Activated CD8-positive, alpha-beta memory T cell treated with anti-CD3 and anti-CD28 coated beads, Interleukin-2, amount 50 U/mL, for 24 hours (primary cell): ENCODE data around the gene H2AZ2.
"Not testable (repeated sequence)": the region's sequence is repeated elsewhere in the genome, so short reads cannot be mapped to it uniquely, and the experiment has no call there.

Source experiments
- DNase-seq: peaks from one replicate; pipeline ENCODE4 v3.0.0-alpha.2; 2020; ENCODE audit errors: extremely low read depth

Gene H2AZ2

DNA sequence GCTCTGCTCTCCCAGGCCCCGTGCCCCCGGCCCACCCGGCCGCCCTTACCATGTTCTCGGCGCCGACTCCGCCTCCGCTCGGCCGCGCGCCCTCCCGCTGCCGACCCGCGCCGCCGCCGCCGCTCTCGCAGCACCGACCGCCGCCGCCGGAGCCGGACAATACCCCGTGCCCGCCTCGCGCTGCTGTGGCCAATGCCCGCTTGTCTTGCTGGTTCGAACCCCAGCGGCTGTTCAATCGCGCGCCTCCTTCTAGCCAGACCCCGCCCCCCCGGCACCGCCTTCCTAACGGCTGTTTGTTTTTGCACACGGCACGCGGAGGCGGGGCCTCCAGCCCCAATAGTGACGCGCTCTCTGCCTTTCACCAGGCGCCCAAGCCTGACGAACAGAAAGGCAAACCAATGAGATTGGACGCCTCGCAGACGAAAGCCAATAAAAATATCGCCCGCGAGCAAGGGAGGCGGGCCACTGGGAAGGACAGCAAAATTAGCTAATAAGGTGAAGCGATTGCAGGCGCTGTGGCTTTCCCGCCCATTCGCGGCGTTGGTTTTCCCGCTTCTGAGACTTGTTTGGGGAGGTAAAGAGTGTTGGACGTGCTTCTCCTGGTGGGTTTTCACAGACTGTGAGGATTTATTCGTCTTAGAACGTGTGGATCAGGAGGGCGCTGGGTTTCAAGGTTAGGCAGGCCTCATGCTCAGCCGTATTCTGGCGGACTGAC lies at the start of gene H2AZ2:
TSS of gene H2AZ2 (minus strand) at position 168 of the 715 bp plus-strand sequence. CDS start at position 52, 116 bp downstream.
- DNase-seq, result peak; percentile 100

DNA sequence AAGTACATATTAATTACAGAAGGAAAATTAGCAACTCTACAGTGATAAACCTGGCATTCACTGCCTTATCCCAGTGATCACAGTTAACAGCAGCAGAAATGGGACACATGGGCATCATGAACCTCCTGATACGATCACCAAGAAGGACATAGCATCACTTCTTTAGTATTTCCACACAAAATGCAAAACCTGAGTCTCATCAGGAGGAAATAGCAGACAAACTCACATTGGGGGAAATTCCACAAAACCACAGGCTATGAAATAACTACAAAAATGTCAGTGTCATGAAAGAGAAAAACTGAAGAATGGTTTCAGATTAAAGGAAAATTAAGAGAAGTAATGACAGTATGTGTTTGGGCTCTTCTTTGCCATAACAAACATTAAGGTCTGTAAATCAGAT lies 49.4 kb upstream of the H2AZ2 start:
- no peak for DNase-seq

DNA sequence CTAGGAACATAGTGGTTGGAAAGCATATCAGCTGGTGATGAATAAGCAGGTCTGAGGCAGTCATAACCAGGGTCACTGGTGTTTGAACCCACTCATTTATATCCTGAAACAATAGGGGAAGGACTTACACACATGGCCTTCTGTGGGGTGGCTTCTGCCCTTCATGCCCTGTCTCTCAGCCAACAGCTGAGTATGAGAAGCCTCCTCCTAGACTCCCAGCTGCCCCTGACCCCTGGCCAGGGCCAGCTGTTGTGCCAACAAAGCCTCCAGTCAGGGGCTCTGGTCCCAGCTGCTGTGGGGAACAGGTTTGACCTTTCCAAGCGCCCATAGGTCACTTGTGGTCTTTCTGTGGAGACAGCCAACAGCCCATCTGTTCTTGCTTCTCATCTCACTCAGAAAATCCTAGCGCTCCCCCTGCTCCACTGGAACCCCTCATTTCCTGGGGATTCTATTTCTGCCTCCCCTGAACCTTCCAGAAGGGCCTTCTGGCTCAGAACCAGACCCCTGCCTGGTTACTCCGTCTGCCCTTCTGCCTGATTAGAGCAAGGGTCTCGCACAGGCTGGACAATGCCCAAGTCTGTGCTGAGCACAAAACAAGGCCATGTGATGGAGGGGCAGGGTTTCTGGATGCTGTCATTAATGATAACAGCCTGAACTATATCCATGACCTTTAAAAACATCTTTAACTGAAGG lies 47.1 kb upstream of the H2AZ2 start:
- no peak for DNase-seq

DNA sequence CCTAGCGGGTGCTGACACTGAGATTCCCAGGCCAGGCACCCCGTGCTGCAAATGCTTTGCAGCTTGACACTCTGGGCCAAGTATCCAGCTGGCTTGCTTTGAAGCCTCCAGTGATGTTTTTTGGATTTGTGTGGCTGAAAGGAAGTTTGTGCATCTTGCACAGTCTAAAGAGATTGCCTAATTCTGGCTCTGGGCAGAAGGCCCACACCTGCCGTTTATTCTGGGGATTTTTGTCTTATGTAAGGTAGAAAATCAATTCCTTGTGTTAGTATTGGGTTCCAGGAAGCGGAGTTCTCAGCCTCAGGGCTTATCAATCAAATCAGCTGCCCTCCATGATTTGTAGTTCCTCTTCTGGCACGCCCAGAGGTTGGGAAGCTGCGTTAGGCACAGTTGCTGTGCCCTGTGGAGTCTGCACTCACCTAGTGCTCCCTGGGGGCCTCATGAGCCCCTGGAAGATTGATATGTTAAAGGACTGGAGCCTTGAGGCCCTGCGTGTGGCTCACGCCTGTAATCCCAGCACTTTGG lies 45.9 kb upstream of the H2AZ2 start:
- DNase-seq, result no peak

DNA sequence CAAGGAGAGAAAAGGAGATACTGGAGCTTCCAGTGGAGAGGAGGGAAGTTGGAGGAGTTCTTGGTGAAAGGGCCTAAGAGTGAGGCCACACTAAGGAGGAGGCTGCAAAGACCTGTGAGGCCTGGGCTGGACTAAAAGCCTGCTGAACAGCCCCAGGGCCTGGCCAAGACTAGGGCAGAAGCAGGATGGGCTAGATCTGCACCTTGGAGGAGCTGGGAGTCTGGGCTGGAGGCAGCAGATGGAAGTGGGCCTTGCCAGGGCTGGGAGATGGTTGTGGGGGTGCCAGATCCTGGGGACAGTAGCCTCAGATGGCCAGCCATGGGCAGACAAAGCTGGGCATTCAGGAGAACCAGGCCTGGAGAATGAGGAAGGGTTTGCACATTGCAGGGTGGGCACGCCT lies 43.9 kb upstream of the H2AZ2 start:
- no peak for DNase-seq

DNA sequence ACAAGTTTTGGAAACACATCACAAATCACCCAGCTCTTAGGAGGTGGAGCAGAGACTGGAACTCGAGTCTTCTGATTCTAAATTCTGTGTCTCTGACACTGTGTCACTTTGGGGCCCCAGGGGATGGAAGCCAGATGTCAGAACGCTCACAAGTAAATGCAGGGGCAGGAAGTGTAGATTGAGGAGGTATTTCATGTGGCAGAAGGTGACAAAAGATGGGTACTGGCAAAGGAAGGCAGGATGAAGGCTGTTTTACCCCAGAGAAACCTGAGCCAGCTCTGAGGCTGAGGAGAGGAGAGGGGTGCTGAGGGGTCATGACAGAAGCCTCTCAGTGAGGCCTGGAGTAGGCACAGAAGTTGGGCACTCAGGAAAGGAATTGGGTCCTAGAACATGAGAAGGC lies 43.5 kb upstream of the H2AZ2 start:
- DNase-seq, result no peak

DNA sequence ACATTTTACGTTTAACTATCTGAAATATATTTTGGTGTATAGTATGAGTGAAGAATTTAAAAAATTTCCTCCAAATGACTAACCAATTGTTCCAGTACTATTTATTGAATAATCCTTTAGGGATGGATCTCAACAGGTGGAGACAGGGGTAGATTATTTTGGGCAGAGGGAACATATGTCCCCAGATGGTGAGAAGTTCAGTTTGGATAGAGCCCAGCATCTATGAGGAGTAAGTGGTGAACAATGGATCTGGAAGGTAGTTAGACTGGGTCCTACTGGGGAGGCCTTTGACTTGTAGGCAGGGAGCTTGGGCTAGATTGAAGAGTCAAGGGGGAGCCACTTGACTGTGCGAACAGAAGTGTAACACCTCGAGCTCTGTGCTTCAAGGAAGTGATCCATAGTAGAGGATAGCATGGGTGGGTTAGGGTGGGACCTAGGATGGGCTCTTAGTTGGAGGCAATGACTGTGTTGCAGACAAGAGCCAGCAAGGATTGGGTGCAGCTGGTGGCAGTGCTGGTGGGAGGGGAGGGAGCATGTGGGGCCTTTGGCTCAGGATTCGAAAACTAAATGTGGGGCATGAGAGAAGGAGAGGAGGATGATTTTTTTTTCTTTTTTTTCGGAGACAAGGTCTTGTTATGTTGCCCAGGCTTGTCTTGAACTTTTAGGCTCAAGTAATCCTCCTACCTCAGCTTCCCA lies 41.3 kb upstream of the H2AZ2 start:
- DNase-seq, result no peak

DNA sequence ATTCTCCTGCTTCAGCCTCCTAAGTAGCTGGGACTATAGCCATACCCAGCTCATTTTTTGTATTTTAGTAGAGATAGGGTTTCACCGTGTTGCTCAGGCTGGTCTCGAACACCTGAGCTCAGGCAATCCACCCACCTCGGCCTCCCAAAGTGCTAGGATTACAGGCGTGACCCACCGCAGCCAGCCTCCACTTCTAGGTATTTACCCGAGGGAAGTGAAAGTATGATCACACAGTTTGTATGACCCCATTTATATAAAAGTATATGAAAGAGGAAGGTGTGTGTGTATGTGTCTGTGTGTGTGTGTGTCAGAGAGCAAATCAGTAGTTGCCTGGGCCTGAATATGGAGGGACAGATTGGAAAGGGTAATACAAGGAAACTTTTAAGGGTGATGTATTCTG lies 39.4 kb upstream of the H2AZ2 start:
- DNase-seq, result no peak

DNA sequence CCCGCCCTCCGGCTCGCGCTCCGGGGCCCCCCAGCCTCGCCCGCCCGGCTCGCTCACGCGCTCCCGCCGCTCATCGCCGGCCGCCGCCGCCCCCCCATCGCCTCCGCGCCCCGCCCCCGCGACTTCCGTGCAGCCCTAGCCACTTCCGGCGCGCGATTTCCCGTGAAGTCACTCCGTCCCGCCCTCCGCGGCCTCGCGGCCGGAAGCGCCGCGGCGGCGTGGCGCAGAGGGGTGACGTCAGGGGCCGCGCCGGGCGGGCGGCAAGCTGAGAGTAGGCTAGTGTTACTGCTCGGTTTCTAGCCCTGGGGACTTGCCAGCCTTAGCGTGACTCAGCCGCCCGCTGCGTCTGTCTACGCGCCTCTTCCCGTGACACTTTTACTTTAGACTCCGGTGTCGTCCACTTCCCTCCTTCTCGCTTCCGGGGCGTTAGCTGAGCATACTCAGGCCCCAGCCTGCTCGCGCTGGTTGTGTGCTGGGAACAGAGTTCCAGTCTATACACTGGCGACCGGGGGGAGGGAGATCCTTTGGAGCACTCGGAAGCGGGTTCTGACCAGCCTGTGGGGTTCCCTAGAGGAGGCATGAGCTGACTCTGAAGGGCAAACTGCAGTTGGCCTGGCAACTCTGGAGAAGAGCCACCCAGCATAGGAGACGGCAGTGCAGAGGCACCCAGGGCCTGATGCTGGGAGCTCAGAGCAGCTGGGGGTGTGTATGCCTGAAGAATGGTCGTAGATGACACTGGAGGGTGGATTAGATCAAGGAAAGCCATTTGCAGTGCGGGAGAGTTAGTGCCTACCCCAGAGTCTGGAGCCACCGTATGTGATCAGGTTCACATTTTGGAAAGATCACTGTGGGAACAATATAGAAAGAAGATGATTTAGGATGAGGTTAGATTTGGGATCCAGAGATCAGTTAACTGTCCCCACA lies 37.8 kb upstream of the H2AZ2 start, which contains the start of gene PURB:
TSS of gene PURB (minus strand) at position 137 of the 924 bp plus-strand sequence. CDS start 182 bp downstream, outside the sequence.
- peak; percentile 84 for DNase-seq

DNA sequence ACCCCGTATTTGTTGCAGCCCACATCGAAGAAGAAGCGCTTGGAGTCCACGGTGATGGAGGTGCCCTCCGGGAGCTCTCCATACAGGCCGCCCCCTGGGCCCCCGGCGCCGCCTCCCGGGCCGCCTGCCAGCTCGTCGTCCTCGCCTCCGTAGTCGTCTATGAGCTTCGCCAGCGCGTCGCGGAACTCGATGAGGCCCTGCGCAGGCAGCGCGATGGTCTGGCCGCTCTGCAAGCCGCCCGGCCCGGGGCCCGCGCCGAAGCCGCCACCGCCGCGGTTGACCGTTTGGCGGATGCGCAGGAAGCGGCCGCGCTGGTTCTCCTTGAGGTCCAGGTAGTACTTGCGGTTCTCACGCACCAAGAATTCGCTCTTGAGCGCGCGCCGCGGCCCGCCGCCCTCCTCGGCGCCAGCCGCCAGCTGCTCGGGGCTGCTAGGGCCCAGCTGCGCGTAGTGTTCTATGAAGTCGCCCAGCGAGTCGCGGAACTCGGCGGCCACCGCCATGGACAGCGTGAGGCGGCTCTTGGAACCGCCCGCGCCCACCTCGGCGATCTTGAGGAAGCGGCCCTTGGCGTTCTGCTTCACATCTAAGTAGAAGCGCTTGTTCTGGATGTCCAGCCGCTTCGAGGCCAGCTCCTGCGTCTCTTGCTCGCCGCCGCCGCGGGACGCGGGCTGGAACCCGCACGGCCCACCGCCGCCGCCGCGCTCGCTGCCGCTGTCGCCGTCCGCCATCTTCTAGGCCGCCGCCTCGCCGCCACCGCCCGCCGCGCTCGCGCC lies 36.9 kb upstream of the H2AZ2 start:
- no peak for DNase-seq

DNA sequence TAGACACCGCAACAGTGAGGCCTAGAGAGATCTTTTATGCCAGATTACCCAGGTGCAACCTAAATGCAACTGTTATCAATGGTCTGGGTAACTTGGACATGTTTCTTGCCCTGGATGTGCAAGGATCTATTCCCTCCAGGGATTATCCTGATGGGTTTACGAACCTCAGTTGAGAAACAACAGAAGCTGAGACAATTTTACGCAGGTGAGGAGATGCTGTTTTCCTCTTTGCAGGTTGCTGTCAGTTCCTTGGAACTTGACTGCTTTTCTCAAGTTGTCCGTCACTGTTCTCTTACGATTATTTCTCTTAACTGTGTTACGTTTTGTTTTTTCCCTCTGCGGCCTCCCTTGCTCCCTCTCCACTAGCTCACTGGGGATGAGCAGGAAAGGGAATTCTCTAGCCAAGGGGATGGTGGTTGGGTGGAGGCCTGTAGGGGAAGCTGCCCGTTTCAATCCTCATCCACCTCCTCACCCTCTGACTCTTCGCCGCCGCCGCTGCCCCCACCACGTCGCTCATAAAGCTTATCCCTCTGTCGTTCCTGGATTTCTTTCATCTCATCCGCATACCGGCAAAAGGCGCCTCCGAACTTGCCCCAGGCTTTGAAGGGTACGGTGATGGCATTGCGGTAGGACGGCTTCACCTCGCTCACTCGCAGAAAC lies 36.2 kb upstream of the H2AZ2 start:
- no peak for DNase-seq

DNA sequence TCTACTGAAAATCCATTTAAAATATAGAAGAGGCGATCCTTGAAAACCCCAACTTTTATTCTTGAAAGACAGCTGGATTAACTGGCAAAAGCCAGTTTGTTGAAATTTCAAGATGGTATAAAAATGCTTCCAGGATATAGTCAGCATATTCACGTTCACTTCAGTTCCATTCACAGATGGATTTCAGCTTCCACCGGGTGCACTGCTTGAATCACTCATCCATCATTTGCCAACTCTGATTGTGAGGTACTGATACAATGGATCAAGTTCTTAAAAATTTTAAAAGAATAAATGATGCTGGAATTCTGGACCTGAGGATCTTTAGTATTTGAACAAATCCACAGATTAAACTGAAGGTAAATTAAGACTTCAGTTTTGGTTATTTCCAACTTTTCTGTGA lies 35.0 kb upstream of the H2AZ2 start:
- no peak for DNase-seq

DNA sequence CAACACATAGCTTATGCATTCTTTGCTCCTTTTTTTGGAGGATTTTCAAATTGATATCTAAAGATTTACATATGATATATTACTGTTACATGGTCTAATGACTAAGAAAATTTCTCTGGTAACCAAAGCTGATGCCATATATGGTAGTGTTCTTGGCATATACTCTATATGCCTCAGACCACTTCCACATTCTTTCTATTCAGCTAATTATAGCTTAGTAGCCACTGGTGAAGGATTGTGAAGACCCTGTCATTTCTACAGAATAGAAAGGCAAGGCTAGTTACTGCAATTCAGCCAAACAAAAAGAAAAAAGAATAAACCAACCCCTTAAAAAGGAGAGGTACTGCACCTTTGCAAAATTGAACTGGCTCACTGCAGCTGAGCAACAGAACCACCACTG lies 33.7 kb upstream of the H2AZ2 start:
- no peak for DNase-seq

DNA sequence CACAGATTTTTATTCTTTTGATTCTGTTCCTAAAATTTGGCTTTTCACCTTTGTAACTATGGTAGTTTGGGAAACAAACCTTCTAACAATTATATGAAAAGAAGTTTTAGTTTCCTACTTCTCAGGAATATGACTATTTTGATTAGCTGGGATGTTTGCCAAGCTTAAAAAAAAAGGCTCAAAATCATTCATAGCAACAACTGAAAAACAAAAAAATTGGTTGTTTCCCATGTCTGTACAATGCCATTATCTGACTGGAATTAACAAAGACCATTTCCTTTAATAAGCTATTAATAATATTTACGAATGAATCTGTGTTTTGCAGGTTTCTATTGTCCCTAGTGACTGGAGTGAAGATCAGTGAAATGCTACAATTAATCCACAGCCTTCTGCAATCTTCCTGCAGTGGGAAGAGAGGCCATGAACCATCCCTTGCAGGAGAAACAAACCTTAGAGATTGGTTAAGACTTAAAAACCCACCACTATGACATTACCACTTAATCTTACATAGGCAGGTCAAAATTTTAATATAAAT lies 33.2 kb upstream of the H2AZ2 start:
- no peak for DNase-seq

DNA sequence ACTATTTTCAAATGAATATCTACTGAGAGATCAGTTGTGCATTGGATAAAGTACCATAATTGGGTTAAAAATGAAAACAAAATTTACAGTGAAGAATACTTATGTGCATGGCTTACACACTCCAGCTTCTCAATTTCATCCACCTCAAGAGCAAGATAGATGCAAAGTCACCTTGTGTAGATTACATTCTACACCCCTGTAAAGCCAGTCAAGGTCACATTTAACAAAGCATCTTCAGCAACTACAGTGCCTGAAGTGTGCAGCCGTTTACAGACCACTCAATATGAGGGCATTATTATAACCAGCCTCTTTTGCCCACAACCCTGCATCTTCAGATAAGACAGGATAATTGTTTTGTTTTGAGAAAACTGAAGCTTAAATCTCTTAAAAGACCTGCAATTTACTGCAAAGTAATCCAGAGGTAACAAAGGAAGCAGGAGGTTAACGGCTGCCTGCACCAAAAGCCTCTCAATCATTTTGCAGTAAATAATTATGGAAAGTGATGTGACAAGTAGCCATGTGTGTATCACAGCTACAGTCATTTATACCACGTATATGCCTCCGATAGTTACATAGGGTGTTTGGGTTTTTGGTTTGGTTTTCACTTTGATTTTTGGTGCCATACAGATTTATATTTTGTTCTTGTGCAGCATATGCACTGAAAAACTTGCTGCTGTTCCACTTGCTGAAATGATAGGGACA lies 32.6 kb upstream of the H2AZ2 start:
- no peak for DNase-seq

DNA sequence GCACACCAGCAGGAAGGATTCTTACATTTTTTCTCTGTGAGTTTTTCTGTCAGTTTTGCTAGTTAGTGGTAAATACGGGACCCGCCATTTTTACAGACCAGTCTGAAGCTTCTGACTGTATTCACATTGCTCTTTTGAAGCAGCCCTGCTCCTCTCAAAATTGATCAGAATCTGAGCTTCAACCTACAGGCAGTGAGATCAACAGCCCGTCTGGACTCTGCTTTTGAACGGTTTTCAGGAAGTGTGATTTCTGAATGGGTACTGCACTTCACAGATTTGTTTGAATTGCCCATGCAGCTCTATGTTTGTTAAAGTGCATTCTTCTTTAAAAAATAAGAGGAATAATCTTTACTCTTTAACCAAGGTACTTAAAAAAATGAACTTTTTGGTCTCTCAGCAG lies 28.5 kb upstream of the H2AZ2 start:
- DNase-seq, result no peak

DNA sequence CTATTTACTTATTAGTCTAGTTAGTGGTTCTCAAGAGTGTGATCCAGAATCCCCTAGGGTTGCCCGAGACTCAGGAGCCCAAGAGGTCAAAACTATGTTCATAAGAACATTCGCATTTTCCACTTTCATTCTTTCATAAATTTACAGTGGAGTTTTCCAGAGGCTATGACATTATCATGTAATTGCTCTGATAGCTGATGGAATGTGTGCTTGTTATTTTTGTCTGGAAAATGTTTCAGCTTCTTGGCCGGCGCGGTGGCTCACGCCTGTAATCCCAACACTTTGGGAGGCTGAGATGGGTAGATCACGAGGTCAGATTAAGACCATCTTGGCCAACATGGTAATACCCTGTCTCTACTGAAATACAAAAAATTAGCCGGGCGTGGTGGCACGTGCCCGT lies 27.4 kb upstream of the H2AZ2 start:
- DNase-seq, result no peak

DNA sequence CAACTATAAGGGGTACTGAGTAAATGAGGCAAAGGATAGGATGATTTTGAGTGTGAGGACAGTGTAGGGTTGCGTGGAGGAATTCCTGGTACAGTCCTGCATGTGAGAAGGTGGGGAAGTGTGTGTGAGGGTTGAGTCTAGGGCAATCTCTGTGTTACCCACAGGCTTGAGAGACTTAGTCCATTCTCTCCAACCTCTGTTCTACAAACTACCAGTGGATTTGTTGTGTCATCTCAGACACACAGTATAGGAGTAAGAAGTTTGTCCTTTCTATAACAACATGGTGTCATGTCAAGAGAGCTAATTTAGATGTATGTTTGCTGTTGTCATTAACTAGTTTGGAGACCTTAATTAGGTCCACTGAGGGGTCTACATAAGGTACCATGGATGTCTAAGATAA lies 24.9 kb upstream of the H2AZ2 start:
- no peak for DNase-seq

DNA sequence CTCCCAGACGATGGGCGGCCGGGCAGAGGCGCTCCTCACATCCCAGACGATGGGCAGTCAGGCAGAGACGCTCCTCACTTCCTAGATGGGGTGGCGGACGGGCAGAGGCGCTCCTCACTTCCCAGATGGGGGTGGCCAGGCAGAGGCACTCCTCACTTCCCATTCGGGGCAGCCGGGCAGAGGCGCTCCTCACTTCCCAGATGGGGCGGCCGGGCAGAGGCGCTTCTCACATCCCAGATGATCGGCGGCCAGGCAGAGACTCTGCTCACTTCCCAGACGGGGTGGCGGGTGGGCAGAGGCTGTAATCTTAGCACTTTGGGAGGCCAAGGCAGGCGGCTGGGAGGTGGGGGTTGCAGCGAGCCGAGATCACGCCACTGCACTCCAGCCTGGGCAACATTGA lies 24.0 kb upstream of the H2AZ2 start:
- not testable (repeated sequence) for DNase-seq
